Tibial nerve (tissue), 3 donors: ENCODE results near the gene FRMD4A.

Experiments used
- CTCF ChIP-seq, 5 experiments: fragments of 200-600 bp in 3 of 5; fragments of 450-650 bp in 2 of 5; sonication (generic) in 3 of 5; IDR thresholded peaks; one replicate each; pipeline ENCODE4 v1.5.1; 2016 to 2019; ENCODE audit warnings: antibody characterized with exemption in 5 of 5, mild to moderate bottlenecking in 3 of 5, moderate library complexity in 2 of 5
- POLR2A ChIP-seq, 2 donors: fragments of 450-650 bp; IDR thresholded peaks; one replicate each; pipeline ENCODE4 v1.6.1; 2017; ENCODE audit warnings: antibody characterized with exemption in 2 of 2, mild to moderate bottlenecking in 2 of 2, moderate library complexity in 2 of 2

GRCh38 chr10:13705526-13706174, 625.1 kb downstream of the FRMD4A start:
- TF ChIP-seq CTCF (IDR thresholded peaks at IDR 0.05) (no peak), POLR2A (IDR thresholded peaks at IDR 0.05) (no peak)
